C4-2B (cell line): ENCODE measurements around the gene E2F6.

Experiments
- H3K27ac ChIP-seq: fragments of 450-650 bp; 2 replicates; pipeline ENCODE4 v1.5.1; 2017
- CTCF ChIP-seq: fragments of 450-650 bp; conservative IDR thresholded peaks from 2 replicates; pipeline ENCODE4 v1.5.1; 2017; ENCODE audit warnings: mild to moderate bottlenecking
- ZFX ChIP-seq: fragments of 450-650 bp; IDR thresholded peaks from 2 replicates; pipeline ENCODE4 v1.6.1; 2017

Gene E2F6

GRCh38 chr2:11500702-11501303 lies 34.8 kb upstream of the E2F6 start:
- no peak overlapping the region for H3K27ac ChIP-seq

GRCh38 chr2:11499081-11499743 lies 33.3 kb upstream of the E2F6 start:
- peak overlapping the region; percentile 58 for H3K27ac ChIP-seq
- TF ChIP-seq CTCF (no peak), ZFX (no peak)

More at GRCh38 chr2:11500702-11501303, 34.8 kb upstream of the E2F6 start:
- TF ChIP-seq CTCF (no peak), ZFX (no peak)

GRCh38 chr2:11498543-11499034 lies 32.6 kb upstream of the E2F6 start:
- peak overlapping the region; percentile 58 for H3K27ac ChIP-seq
- no peak for TF ChIP-seq CTCF
- no peak for TF ChIP-seq ZFX

- H3K27ac ChIP-seq: no peak overlapping the region
- no peak for TF ChIP-seq CTCF
- no peak for TF ChIP-seq ZFX
Measured at GRCh38 chr2:11495844-11496681, 30.1 kb upstream of the E2F6 start.

GRCh38 chr2:11494310-11494709 lies 28.3 kb upstream of the E2F6 start:
- TF ChIP-seq CTCF (no peak), ZFX (no peak)
- no peak overlapping the region for H3K27ac ChIP-seq

GRCh38 chr2:11493282-11493681 lies 27.3 kb upstream of the E2F6 start:
- no peak for TF ChIP-seq ZFX
- no peak for TF ChIP-seq CTCF
- no peak overlapping the region for H3K27ac ChIP-seq

GRCh38 chr2:11492720-11493119 lies 26.8 kb upstream of the E2F6 start:
- no peak overlapping the region for H3K27ac ChIP-seq
- TF ChIP-seq ZFX: no peak
- no peak for TF ChIP-seq CTCF
